ENCODE results near the gene KLK2. TPM values are rescaled to one million over a fixed set of nuclear protein-coding genes. Genes with fewer than 3 reads are reported as not detected.

The KLK2 gene
- total RNA-seq (not detected), polyA plus RNA-seq (ENCODE audit: insufficient read length in 6 of 6) (not detected)
- long read RNA-seq, donor 1 = 0 reads
- long read RNA-seq, donor 2 = 0 reads
- long read RNA-seq, donor 3 = 0 reads
- long read RNA-seq, donor 4 = 0 reads
- long read RNA-seq, donor 5 = 0 reads
- long read RNA-seq, donor 6 = 0 reads
- long read RNA-seq, donor 7 = 0 reads
- long read RNA-seq, donor 8 = 0 reads
- long read RNA-seq, donor 9 = 0 reads
- long read RNA-seq, donor 10 = 0 reads
- long read RNA-seq, donor 11 = 0 reads
- long read RNA-seq, donor 12 = 0 reads

DNA sequence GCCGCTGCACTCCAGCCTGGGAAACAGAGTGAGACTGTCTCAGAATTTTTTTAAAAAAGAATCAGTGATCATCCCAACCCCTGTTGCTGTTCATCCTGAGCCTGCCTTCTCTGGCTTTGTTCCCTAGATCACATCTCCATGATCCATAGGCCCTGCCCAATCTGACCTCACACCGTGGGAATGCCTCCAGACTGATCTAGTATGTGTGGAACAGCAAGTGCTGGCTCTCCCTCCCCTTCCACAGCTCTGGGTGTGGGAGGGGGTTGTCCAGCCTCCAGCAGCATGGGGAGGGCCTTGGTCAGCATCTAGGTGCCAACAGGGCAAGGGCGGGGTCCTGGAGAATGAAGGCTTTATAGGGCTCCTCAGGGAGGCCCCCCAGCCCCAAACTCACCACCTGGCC lies at the start of gene KLK2:
KLK2 (plus strand) TSS at position 384 of the 400 bp plus-strand sequence. CDS start 35 bp downstream, outside the sequence.
- no peak for ATAC-seq
- intact Hi-C loops (cut with DNase I) = no loop called here
- Histone ChIP-seq H3K27me3 (peaks cover 0 to 91% of the 10 kb centered on the region in 2 donors), H3K36me3 (no peaks in the 10 kb centered on the region), H3K4me1 (no peaks in the 10 kb centered on the region), H3K4me3 (no peak within 1 kb of the TSS), H3K27ac (no peak within 1 kb of the TSS), H3K9me3 (no peaks in the 10 kb centered on the region)
- DNase-seq = no peak
- TF ChIP-seq, protein P1, sequence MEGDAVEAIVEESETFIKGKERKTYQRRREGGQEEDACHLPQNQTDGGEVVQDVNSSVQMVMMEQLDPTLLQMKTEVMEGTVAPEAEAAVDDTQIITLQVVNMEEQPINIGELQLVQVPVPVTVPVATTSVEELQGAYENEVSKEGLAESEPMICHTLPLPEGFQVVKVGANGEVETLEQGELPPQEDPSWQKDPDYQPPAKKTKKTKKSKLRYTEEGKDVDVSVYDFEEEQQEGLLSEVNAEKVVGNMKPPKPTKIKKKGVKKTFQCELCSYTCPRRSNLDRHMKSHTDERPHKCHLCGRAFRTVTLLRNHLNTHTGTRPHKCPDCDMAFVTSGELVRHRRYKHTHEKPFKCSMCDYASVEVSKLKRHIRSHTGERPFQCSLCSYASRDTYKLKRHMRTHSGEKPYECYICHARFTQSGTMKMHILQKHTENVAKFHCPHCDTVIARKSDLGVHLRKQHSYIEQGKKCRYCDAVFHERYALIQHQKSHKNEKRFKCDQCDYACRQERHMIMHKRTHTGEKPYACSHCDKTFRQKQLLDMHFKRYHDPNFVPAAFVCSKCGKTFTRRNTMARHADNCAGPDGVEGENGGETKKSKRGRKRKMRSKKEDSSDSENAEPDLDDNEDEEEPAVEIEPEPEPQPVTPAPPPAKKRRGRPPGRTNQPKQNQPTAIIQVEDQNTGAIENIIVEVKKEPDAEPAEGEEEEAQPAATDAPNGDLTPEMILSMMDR (IDR thresholded peaks at IDR 0.05) = no peak

GRCh38 chr19:50826492-50827240 lies 46.6 kb upstream of the KLK2 start:
- TF ChIP-seq, protein P1 (IDR thresholded peaks at IDR 0.05) = no peak
- DNase-seq = peak in 1 of 4 donors; percentile 76
- H3K4me3 ChIP-seq = no peak overlapping the region
- no peak for ATAC-seq
- H3K36me3 ChIP-seq = no peaks in the 10 kb centered on the region
- no peaks in the 10 kb centered on the region for H3K4me1 ChIP-seq
- H3K27me3 ChIP-seq = peaks cover 0 to 63% of the 10 kb centered on the region in 2 donors
- H3K27ac ChIP-seq = no peak overlapping the region
- intact Hi-C loops (cut with DNase I) = no loop called here
- no peaks in the 10 kb centered on the region for H3K9me3 ChIP-seq

DNA sequence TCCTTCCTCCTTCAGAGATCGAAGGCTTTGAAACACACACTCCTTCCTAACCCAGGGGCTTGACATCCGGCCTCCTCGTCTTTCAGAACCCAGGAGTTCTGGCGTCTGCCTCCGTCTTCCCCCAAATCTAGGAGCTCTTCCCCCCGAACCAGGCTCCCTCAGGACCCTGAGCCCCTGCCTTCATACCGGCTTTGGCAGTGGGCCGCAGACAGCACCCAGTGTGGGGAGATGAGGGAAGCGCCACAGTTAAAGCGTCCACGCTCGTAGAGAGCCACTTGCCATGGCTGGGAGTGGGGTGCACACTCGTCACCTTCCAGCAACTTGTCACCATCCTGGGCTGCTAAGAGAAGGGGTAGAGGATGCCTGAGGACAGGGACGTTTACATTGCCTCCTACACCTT lies 45.8 kb upstream of the KLK2 start:
- Histone ChIP-seq H3K4me1 (no peaks in the 10 kb centered on the region), H3K36me3 (no peaks in the 10 kb centered on the region), H3K4me3 (no peak overlapping the region), H3K9me3 (no peaks in the 10 kb centered on the region), H3K27me3 (peaks cover 0 to 63% of the 10 kb centered on the region in 2 donors), H3K27ac (no peak overlapping the region)
- no peak for DNase-seq
- intact Hi-C loops (cut with DNase I) = no loop called here
- no peak for ATAC-seq
- TF ChIP-seq, protein P1 (IDR thresholded peaks at IDR 0.05) = no peak

DNA sequence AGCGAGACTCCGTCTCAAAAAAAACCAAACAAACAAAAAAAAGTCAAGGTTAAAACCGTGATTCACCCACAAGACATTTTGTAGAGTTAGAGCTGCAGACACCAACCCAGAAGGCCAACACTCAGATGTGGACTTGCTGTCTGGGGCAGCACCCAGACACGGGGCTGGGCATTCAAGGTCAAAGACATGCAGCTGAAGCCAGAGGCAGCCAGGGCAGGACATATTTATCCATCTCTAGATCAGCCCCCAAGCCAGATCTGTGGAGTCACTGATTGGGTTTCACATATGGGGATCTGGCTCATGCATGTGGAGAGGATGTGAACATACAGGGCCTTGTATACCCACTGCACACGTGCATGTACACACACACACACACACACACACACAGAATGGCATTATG lies 43.4 kb upstream of the KLK2 start:
- DNase-seq (no peak), ATAC-seq (no peak)
- Histone ChIP-seq H3K4me1 (no peaks in the 10 kb centered on the region), H3K27ac (no peak overlapping the region), H3K27me3 (peaks cover 0 to 63% of the 10 kb centered on the region in 2 donors), H3K4me3 (no peak overlapping the region), H3K9me3 (no peaks in the 10 kb centered on the region), H3K36me3 (no peaks in the 10 kb centered on the region)
- TF ChIP-seq, protein P1 (IDR thresholded peaks at IDR 0.05) = no peak
- intact Hi-C loops (cut with DNase I) = no loop called here

DNA sequence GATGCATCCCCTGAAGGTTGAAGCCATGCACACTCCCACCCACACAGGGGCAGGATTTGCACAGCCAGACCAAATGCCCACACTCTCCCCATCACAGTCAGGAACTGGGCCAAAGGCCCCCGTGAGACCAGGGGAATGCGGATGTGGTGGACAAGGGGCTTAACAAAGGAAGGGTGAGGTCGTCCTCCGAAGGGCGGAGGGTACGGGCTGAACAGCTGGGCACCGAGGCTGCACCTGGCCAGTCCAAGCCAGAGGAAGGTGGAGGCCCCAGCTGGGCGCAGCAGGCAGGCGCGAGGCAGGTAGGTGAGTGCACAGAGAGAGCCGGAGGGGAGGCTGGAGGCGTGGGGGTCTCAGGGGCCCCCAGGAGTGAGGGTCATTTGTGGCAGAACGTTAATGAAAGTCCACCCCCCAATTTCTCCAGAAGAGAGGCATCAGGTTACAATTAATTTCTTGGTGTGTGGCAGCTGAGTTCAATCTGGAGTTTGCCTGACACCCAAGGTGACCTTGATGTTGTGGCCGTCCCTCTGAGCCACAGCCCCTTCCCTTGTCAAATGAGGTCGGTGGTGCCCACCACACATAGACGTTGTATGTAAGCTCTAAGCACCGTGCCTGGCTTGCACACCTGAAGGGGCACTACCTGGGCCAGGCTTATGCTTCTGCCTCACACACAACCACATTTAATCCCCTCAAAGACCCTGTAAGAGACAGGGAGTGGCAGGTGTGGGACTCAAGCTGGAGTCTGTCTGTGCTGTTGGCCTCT lies 42.8 kb upstream of the KLK2 start:
- TF ChIP-seq, protein P1 (IDR thresholded peaks at IDR 0.05) = no peak
- H3K27me3 ChIP-seq = peaks cover 0 to 64% of the 10 kb centered on the region in 2 donors

More for the DNA sequence above, 42.8 kb upstream of the KLK2 start:
- no peaks in the 10 kb centered on the region for H3K36me3 ChIP-seq
- no peaks in the 10 kb centered on the region for H3K9me3 ChIP-seq
- no peak overlapping the region for H3K27ac ChIP-seq
- ATAC-seq = no peak
- DNase-seq = no peak
- intact Hi-C loops (cut with DNase I) = no loop called here
- H3K4me3 ChIP-seq = no peak overlapping the region
- H3K4me1 ChIP-seq = peaks cover 0 to 3% of the 10 kb centered on the region in 2 donors

All from left lung (tissue), 14 donors.